ENCODE measurements around the gene KCNIP1.

- TF ChIP-seq, protein P1, sequence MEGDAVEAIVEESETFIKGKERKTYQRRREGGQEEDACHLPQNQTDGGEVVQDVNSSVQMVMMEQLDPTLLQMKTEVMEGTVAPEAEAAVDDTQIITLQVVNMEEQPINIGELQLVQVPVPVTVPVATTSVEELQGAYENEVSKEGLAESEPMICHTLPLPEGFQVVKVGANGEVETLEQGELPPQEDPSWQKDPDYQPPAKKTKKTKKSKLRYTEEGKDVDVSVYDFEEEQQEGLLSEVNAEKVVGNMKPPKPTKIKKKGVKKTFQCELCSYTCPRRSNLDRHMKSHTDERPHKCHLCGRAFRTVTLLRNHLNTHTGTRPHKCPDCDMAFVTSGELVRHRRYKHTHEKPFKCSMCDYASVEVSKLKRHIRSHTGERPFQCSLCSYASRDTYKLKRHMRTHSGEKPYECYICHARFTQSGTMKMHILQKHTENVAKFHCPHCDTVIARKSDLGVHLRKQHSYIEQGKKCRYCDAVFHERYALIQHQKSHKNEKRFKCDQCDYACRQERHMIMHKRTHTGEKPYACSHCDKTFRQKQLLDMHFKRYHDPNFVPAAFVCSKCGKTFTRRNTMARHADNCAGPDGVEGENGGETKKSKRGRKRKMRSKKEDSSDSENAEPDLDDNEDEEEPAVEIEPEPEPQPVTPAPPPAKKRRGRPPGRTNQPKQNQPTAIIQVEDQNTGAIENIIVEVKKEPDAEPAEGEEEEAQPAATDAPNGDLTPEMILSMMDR (IDR thresholded peaks at IDR 0.05), result no peak
- TF ChIP-seq POLR2A (IDR thresholded peaks at IDR 0.05), result no peak
These were observed 7.8 kb upstream of the KCNIP1 start for GRCh38 chr5:170495825-170496661.

Measured in body of pancreas (tissue), 4 donors.